NCI-H82 (cell line): ENCODE measurements around the gene ARSG.
"Not testable (repeated sequence)": the region's sequence is repeated elsewhere in the genome, so short reads cannot be mapped to it uniquely, and the experiment has no call there.

Experiments
- DNase-seq: peaks from one replicate; lab custom pipeline; 2025; lab: John Stamatoyannopoulos, UW

Gene ARSG

GRCh38 chr17:68290955-68291835, at the start of gene ARSG, which contains the start of gene SLC16A6:
TSS of gene ARSG (plus strand) at chr17:68291495. CDS start at chr17:68307494, 15,999 bp downstream.
TSS of gene SLC16A6 (minus strand) at chr17:68291127. CDS start at chr17:68278320, 12,807 bp downstream.
- DNase-seq, result peak; percentile 96

GRCh38 chr17:68246271-68247028, 44.8 kb upstream of the ARSG start:
- no peak for DNase-seq

GRCh38 chr17:68247445-68248198, 43.7 kb upstream of the ARSG start, which contains the start of gene AMZ2:
TSS of gene AMZ2 (plus strand) at chr17:68248043. CDS start at chr17:68250188, 2,145 bp downstream.
- peak; percentile 97 for DNase-seq

GRCh38 chr17:68248199-68248825, 43.0 kb upstream of the ARSG start:
- peak; percentile 77 for DNase-seq

GRCh38 chr17:68248891-68249290, 42.4 kb upstream of the ARSG start:
- DNase-seq, result no peak

GRCh38 chr17:68249354-68249765, 41.9 kb upstream of the ARSG start:
- DNase-seq, result no peak

- not testable (repeated sequence) for DNase-seq
These were observed 37.9 kb upstream of the ARSG start for GRCh38 chr17:68253426-68253825.

- DNase-seq, result no peak
These were observed 36.1 kb upstream of the ARSG start for GRCh38 chr17:68255151-68255550.

- no peak for DNase-seq
These were observed 35.4 kb upstream of the ARSG start for GRCh38 chr17:68255731-68256538.

- not testable (repeated sequence) for DNase-seq
These were observed 34.6 kb upstream of the ARSG start for GRCh38 chr17:68256701-68257100.

- DNase-seq, result no peak
These were observed 33.4 kb upstream of the ARSG start for GRCh38 chr17:68257934-68258333.

- DNase-seq, result peak; percentile 68
These were observed 32.2 kb upstream of the ARSG start for GRCh38 chr17:68258890-68259647.

- peak; percentile 64 for DNase-seq
These were observed 31.7 kb upstream of the ARSG start for GRCh38 chr17:68259648-68259951.

GRCh38 chr17:68260051-68260762, 31.1 kb upstream of the ARSG start:
- DNase-seq, result no peak

GRCh38 chr17:68262467-68262866, 28.8 kb upstream of the ARSG start:
- DNase-seq, result peak; percentile 98

- peak; percentile 64 for DNase-seq
These were observed 28.1 kb upstream of the ARSG start for GRCh38 chr17:68263101-68263681.

GRCh38 chr17:68265833-68266232, 25.5 kb upstream of the ARSG start:
- not testable (repeated sequence) for DNase-seq

GRCh38 chr17:68273722-68274121, 17.6 kb upstream of the ARSG start:
- DNase-seq, result no peak

GRCh38 chr17:68276339-68276738, 15.0 kb upstream of the ARSG start:
- not testable (repeated sequence) for DNase-seq
